Measurements from ENCODE around the gene CTXND1. TPM values are rescaled to one million over a fixed set of nuclear protein-coding genes. Genes with fewer than 3 reads are reported as not detected.

Gene CTXND1
- total RNA-seq, 1 experiment from 2014 or later = 0.04 TPM

DNA sequence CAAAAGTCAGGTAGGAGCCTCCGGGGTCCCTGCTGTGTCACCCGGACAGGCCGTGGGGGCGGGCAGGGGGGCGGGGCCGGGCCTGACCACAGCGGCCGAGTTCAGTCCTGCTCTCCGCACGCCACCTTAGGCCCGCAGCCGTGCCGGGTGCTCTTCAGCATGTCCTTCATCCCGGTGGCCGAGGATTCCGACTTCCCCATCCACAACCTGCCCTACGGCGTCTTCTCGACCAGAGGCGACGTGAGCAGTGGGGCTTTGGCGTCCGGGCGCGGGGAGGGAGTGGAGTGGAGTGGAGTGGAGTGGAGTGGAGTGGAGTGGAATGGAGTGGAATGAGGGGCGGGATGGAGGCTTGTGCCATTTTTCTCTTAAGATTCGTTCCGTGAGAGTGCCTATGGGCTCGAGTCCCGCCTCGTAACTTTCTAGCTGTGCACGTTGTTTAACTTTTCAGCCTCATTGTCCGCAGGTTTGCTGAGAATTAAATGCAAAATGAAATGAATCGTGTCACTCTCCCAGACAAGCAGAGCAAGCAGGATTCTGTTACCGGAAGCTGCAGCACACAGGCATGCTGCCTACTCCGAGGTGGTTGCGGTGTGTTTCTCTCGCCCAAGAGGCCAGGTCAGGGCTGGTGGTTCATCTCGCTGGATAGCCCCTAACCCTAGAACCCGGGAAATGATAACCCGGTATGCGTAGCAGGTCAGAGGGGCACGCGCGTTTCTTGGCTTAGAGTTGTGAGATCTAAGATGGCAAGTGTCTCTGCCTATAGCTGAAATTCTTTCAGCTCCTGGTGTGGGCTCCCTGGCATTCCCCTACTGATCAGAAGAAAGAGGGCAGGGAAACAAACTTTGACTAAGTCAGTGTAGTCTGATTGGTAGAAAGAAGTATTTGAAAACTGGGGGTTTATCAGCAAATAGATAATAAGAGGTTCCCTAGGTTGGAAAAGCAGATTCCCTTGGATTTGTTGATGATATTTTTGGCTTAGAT is 98.8 kb downstream of the CTXND1 start, which contains the start of gene FAH:
Gene FAH (plus strand): TSS at position 104 of the 981 bp plus-strand sequence. CDS start 56 bp downstream, at position 160.
- Mint-ChIP-seq H3K27me3 (ENCODE audit: low read depth) (peaks cover 10% of the 10 kb centered on the region), H3K9me3 (no peaks in the 10 kb centered on the region), H3K4me3 (peak within 1 kb of the TSS; percentile 85), H3K36me3 (no peaks in the 10 kb centered on the region), H3K27ac (peak within 1 kb of the TSS; percentile 74; the same call in 1 of the 2 replicates), H3K4me1 (peaks cover 30% of the 10 kb centered on the region)
- DNase-seq (ENCODE audit: low spot score) (no peak), ATAC-seq (peak; percentile 75)
- no peak for TF ChIP-seq CREB1 (CRISPR knock-in tag; IDR thresholded peaks at IDR 0.05)
- TF ChIP-seq, protein P1, sequence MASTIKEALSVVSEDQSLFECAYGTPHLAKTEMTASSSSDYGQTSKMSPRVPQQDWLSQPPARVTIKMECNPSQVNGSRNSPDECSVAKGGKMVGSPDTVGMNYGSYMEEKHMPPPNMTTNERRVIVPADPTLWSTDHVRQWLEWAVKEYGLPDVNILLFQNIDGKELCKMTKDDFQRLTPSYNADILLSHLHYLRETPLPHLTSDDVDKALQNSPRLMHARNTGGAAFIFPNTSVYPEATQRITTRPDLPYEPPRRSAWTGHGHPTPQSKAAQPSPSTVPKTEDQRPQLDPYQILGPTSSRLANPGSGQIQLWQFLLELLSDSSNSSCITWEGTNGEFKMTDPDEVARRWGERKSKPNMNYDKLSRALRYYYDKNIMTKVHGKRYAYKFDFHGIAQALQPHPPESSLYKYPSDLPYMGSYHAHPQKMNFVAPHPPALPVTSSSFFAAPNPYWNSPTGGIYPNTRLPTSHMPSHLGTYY (CRISPR knock-in tag; IDR thresholded peaks at IDR 0.05) = no peak
- TF ChIP-seq ZNF317 (CRISPR knock-in tag; IDR thresholded peaks at IDR 0.05; ENCODE audit: borderline replicate concordance, low read depth) = no peak
- TF ChIP-seq HMGA2 (CRISPR knock-in tag; IDR thresholded peaks at IDR 0.05) = no peak
- TF ChIP-seq, protein P2, sequence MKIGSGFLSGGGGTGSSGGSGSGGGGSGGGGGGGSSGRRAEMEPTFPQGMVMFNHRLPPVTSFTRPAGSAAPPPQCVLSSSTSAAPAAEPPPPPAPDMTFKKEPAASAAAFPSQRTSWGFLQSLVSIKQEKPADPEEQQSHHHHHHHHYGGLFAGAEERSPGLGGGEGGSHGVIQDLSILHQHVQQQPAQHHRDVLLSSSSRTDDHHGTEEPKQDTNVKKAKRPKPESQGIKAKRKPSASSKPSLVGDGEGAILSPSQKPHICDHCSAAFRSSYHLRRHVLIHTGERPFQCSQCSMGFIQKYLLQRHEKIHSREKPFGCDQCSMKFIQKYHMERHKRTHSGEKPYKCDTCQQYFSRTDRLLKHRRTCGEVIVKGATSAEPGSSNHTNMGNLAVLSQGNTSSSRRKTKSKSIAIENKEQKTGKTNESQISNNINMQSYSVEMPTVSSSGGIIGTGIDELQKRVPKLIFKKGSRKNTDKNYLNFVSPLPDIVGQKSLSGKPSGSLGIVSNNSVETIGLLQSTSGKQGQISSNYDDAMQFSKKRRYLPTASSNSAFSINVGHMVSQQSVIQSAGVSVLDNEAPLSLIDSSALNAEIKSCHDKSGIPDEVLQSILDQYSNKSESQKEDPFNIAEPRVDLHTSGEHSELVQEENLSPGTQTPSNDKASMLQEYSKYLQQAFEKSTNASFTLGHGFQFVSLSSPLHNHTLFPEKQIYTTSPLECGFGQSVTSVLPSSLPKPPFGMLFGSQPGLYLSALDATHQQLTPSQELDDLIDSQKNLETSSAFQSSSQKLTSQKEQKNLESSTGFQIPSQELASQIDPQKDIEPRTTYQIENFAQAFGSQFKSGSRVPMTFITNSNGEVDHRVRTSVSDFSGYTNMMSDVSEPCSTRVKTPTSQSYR (CRISPR knock-in tag; IDR thresholded peaks at IDR 0.05) = 0 out of 2 replicates have a peak, but pooled peaks have one; percentile 20
- TF ChIP-seq, protein P3, sequence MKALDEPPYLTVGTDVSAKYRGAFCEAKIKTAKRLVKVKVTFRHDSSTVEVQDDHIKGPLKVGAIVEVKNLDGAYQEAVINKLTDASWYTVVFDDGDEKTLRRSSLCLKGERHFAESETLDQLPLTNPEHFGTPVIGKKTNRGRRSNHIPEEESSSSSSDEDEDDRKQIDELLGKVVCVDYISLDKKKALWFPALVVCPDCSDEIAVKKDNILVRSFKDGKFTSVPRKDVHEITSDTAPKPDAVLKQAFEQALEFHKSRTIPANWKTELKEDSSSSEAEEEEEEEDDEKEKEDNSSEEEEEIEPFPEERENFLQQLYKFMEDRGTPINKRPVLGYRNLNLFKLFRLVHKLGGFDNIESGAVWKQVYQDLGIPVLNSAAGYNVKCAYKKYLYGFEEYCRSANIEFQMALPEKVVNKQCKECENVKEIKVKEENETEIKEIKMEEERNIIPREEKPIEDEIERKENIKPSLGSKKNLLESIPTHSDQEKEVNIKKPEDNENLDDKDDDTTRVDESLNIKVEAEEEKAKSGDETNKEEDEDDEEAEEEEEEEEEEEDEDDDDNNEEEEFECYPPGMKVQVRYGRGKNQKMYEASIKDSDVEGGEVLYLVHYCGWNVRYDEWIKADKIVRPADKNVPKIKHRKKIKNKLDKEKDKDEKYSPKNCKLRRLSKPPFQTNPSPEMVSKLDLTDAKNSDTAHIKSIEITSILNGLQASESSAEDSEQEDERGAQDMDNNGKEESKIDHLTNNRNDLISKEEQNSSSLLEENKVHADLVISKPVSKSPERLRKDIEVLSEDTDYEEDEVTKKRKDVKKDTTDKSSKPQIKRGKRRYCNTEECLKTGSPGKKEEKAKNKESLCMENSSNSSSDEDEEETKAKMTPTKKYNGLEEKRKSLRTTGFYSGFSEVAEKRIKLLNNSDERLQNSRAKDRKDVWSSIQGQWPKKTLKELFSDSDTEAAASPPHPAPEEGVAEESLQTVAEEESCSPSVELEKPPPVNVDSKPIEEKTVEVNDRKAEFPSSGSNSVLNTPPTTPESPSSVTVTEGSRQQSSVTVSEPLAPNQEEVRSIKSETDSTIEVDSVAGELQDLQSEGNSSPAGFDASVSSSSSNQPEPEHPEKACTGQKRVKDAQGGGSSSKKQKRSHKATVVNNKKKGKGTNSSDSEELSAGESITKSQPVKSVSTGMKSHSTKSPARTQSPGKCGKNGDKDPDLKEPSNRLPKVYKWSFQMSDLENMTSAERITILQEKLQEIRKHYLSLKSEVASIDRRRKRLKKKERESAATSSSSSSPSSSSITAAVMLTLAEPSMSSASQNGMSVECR (CRISPR knock-in tag; IDR thresholded peaks at IDR 0.05; ENCODE audit: borderline replicate concordance) = peak; percentile 51; the same call in 1 of the 2 replicates
- no peak for TF ChIP-seq SMAD3 (CRISPR knock-in tag; IDR thresholded peaks at IDR 0.05; ENCODE audit: borderline replicate concordance)
- peak; percentile 78; the same call in 1 of the 2 replicates for TF ChIP-seq TEAD1 (CRISPR knock-in tag; IDR thresholded peaks at IDR 0.05)
- TF ChIP-seq, protein P4, sequence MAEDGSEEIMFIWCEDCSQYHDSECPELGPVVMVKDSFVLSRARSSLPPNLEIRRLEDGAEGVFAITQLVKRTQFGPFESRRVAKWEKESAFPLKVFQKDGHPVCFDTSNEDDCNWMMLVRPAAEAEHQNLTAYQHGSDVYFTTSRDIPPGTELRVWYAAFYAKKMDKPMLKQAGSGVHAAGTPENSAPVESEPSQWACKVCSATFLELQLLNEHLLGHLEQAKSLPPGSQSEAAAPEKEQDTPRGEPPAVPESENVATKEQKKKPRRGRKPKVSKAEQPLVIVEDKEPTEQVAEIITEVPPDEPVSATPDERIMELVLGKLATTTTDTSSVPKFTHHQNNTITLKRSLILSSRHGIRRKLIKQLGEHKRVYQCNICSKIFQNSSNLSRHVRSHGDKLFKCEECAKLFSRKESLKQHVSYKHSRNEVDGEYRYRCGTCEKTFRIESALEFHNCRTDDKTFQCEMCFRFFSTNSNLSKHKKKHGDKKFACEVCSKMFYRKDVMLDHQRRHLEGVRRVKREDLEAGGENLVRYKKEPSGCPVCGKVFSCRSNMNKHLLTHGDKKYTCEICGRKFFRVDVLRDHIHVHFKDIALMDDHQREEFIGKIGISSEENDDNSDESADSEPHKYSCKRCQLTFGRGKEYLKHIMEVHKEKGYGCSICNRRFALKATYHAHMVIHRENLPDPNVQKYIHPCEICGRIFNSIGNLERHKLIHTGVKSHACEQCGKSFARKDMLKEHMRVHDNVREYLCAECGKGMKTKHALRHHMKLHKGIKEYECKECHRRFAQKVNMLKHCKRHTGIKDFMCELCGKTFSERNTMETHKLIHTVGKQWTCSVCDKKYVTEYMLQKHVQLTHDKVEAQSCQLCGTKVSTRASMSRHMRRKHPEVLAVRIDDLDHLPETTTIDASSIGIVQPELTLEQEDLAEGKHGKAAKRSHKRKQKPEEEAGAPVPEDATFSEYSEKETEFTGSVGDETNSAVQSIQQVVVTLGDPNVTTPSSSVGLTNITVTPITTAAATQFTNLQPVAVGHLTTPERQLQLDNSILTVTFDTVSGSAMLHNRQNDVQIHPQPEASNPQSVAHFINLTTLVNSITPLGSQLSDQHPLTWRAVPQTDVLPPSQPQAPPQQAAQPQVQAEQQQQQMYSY (CRISPR knock-in tag; IDR thresholded peaks at IDR 0.05) = peak; percentile 93
- TF ChIP-seq, protein P5, sequence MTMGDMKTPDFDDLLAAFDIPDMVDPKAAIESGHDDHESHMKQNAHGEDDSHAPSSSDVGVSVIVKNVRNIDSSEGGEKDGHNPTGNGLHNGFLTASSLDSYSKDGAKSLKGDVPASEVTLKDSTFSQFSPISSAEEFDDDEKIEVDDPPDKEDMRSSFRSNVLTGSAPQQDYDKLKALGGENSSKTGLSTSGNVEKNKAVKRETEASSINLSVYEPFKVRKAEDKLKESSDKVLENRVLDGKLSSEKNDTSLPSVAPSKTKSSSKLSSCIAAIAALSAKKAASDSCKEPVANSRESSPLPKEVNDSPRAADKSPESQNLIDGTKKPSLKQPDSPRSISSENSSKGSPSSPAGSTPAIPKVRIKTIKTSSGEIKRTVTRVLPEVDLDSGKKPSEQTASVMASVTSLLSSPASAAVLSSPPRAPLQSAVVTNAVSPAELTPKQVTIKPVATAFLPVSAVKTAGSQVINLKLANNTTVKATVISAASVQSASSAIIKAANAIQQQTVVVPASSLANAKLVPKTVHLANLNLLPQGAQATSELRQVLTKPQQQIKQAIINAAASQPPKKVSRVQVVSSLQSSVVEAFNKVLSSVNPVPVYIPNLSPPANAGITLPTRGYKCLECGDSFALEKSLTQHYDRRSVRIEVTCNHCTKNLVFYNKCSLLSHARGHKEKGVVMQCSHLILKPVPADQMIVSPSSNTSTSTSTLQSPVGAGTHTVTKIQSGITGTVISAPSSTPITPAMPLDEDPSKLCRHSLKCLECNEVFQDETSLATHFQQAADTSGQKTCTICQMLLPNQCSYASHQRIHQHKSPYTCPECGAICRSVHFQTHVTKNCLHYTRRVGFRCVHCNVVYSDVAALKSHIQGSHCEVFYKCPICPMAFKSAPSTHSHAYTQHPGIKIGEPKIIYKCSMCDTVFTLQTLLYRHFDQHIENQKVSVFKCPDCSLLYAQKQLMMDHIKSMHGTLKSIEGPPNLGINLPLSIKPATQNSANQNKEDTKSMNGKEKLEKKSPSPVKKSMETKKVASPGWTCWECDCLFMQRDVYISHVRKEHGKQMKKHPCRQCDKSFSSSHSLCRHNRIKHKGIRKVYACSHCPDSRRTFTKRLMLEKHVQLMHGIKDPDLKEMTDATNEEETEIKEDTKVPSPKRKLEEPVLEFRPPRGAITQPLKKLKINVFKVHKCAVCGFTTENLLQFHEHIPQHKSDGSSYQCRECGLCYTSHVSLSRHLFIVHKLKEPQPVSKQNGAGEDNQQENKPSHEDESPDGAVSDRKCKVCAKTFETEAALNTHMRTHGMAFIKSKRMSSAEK (CRISPR knock-in tag; IDR thresholded peaks at IDR 0.05; ENCODE audit: borderline replicate concordance) = no peak
- TF ChIP-seq TCF7 (CRISPR knock-in tag; IDR thresholded peaks at IDR 0.05; ENCODE audit: low read depth) = no peak
- no peak for TF ChIP-seq ZNF121 (CRISPR knock-in tag; IDR thresholded peaks at IDR 0.05)
- TF ChIP-seq SP1 (CRISPR knock-in tag; conservative IDR thresholded peaks at IDR 0.05) = peak; percentile 86
- no peak for TF ChIP-seq OVOL2 (CRISPR knock-in tag; IDR thresholded peaks at IDR 0.05; ENCODE audit: borderline replicate concordance)
- ChIA-PET CTCF (interaction anchor here (0.6 to 2.4 kb wide), 6 partner anchors 20 to 304 kb away, joined by 3 to 11 read pairs (median 4); no protein-coding TSS in a partner anchor), POLR2A (interaction anchor here (1.4 to 3.0 kb wide), 2 partner anchors 39 to 93 kb away, joined by 3 to 17 read pairs; partner anchors contain the start of gene ZFAND6)

Data from WTC11 (cell line).